GM04504 (cell line): ENCODE measurements around the gene GCLC.

ENCODE experiments used
- DNase-seq: peaks from one replicate; pipeline ENCODE4 v3.0.0-alpha.2; 2012; ENCODE audit warnings: low read depth

Gene GCLC

DNA sequence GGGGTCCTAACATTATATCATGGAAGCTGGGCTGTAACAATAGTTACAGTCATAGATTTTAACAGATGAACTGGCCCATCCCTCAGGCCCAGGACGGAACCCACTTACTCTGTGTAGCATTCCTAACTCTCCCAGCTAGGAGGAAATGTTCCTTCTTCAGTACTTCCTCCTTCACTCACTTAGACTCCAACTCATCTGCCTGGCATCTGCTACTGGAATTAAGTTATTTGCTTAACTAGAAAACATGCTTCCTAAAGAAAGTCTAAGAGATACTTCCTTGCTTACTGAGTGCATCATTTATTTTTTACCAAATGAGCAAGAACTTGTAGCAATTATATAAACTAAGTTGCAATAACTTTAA lies 20.5 kb downstream of the GCLC start:
- no peak for DNase-seq

DNA sequence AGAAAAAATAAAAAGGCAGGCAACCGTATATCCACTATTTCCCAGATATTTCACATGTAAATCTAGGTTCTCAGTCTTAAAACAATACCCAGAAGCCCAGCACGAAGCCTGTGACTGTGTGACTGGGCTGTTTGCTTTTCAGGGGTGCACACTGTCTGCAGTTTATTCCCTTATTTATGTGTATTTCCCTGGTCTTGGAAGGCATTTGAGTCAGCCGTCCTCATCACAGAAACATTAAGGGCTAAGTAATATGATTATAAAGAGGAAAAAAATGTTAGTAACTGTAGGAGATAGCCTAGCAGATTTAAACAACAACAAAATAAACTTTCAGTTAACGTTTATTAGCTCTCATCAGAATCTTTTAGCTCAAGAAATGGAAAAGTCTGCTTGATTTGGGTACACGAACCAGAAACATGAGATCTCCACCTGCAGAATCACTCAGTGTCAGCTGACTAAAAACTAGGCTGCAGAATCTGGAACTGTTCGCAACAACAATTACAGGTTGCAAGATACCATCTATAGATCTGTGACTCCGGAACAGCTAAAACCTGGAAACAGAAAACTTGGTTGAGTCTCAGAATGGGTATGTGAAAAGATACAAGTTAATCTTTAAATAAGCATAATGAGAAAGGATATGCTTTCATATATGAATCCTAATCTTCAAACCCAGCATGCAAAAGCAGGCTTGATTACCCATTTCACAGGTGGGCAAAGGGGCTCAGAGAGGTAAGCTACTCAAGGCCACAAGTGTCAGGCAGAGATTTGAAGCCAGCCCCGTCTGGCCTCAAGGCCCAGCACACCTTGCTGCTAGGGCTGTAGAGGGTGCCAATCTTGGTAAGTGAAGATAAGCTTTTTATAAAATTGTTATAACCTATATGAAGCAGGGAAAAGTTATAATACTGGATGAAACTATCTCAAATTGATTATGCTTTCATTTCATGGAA lies 21.1 kb downstream of the GCLC start:
- no peak for DNase-seq

DNA sequence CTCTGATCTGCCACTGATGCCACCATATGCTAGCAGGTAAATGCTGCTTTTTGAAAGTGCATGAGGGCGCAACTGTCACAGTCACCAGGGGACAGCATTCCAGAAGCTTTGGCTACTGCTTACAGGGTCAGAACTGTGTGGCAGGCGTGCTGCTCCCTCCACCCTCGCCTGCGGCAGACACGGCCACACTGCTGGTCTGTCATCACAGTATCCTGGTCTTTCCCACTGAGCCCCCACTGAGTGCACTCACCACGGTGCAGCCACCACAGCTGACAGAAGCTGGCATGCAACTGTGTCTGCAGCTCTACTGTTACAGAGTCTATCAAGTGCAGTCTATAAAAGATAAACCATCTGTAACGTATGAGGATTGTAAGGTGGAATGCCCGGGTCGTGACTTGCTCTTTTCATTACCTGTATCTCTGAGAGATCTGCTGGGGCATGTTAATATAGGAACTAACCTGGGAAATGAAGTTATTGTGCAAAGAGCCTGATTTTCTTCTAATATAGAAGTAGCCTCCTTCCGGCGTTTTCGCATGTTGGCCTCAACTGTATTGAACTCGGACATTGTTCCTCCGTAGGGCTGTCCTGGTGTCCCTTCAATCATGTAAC lies 24.5 kb downstream of the GCLC start:
- DNase-seq, result no peak

DNA sequence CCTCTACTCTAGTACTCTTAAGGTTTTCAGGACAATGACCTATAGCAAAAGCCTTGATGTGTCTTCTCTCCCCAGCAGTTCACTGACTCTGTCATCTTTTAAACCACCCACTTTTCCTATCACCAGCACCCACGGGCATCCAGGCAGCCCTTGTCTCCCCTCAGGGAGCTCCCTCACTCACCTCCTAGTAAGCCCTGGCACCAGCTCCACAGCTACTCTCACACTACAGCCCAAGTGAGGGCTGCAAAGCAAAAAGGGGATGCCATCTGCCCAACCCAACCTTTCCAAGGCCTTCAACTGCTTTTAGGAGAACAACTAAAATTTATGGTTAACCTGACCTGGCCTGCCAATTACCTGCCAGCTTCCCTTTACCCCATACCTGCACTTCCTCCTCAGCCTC lies 26.0 kb downstream of the GCLC start:
- DNase-seq, result no peak

DNA sequence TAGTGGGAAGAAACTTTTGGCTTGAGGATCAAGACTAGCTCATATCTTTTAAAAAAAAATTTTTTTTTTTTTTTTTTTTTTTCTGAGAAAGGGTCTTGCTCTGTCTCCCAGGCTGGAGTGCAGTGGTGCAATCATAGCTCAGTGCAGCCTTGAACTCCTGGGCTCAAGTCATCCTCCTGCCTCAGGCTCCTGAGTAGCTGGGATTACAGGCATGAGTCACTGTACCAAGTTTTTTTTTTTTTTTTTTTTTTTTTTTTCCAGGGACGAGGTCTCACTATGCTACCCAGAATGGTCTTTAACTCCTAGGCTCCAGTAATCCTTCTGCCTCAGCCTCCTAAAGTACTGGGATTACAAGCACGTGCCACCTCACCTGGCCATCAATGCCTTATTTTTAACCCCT lies 27.9 kb downstream of the GCLC start:
- DNase-seq, result no peak

DNA sequence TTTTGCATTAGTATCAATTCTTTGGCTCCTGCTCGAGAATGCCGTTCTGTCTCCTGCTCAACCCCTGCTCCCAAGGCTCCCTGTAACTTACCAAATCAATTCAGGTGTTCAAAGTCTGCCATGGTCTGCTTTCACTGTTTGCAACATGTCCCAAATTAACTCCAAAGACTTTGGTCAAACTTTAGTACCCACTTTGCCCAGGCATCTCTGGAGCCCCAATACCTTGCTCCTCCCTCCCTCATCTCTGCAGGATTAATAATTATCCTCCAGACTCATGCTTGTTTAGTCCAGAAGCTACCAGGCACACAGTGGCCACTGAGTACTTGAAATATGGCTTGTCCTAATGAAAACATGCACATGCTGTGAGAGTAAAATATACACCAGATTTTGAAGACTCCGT lies 30.2 kb downstream of the GCLC start:
- DNase-seq, result no peak

DNA sequence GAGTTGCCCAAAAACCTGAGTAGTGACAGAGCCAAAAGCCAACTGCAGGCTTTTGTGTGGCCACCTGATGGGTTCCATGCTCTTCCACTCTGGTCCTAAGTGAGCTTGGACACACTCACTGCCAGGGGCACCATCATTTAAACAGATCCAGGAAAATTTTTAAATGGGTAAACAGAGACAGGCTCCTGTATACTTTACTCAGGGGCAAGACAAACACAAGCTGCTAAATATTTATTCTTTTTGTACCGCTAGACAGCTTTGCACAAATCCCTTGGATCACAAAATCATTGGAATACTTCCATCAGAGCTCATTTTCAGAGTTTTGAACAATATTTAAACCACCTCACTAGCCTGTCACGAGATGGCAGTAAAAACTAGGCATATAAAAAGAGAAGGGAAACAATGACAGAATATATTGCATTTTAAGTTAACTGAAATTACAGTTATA lies 31.4 kb downstream of the GCLC start:
- no peak for DNase-seq

DNA sequence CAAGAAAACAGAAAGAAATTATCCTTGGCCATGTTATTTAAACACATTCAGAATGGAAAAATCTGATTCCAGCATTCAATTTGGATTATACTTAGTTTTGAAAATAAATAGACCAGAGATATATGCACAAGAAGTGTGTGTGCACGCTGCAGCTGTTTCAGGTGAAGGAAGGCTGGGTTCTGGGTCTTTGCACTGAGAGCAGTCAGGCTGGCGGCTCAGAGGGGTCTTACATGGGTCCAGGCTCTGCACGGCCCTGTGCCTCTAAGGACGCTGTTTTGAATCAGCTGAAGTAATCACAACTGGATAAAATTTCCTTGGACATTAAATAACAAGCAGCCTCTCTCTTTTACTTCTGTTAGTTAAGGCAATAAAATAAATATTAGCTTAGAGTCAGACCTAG lies 31.8 kb downstream of the GCLC start:
- DNase-seq, result no peak

DNA sequence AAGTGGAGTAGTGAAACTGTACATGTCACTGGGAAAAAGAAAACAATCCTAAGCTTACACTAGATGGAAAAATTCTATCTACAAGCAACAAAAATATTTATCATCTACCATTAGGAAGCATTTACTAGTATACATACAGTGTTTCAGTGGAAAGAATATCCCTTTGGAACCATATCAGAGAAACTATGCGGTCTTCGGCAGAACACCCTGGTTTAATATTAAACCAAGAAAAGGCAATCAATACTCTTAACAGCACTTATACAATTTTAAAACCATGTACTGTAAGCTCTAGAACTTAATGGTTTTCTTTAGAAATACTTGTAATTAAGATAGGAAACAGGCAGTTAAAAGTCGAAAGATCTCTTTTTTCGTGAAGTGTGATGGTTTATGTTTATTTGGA lies 32.3 kb downstream of the GCLC start:
- no peak for DNase-seq

DNA sequence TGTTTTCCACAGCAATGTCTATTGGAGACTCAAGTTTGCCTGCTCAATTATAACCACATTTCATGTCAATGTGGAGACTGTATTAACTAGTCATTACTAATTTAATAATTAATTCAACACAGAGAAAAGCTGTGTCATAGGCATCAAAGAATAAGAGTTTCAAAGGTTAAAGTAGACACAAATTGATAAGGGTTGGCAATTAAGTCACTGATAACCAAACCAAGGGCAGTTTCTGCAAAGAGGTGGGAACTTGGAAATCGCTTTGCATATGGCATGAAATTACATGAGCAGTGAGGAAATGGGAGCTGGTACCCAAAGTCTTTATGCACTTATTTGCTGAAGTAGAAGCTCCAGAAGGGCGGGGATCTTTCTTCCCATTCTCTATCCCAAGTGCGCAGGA lies 34.2 kb downstream of the GCLC start:
- DNase-seq, result no peak

DNA sequence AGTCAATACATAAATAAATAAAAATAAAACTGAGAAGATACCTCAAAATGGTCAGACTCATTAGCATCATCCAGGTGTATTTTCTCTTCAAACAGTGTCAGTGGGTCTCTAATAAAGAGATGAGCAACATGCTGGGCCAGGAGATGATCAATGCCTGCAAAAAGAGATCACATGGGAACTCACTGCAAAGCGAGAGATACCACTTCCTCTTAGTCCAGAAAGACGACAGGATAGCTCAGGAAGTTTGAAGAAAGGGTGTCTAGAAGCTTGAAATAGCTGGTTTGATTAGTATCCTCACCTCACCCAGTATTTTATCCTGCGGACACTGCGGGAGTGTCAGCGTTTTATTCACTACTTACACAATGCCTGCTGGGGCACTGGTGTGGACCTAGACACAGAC lies 38.0 kb downstream of the GCLC start:
- no peak for DNase-seq

DNA sequence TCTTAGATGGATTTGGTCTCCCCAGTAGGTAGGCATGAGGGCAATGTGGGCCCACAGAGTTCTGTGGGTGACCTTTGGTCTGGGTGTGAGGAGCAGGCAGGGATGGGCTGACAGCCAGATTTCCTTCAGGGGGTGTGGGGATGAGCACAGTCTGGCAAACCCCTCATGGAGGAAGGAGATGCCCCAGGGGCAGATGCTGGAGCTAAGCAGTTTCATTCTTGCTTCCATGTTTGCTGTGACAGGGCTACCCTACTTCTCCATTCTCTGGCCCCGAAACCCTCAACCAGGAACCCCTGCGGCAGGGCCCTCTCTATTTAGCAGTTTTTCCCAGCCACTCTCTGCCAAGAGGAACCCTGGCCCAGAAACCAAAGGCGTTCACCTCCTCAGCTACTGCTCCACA lies 40.4 kb downstream of the GCLC start:
- no peak for DNase-seq

DNA sequence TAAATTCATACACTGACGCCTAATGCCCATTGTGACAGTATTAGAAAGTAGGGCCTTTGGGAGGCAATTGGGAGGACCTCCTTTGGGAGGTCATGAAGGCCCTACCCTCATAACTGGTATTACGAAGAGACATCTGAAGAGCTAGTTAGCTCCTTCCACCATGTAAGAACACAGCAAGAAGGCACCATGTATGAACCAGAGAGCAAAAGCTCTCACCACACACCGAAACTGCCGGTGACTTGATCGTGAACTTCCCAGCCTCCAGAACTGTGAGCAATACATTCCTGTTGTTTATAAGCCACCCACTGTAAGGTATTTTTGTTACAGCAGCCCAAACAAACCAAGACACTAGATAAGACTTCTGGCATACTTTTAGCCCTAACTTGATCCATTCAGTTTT lies 41.8 kb downstream of the GCLC start:
- DNase-seq, result no peak

DNA sequence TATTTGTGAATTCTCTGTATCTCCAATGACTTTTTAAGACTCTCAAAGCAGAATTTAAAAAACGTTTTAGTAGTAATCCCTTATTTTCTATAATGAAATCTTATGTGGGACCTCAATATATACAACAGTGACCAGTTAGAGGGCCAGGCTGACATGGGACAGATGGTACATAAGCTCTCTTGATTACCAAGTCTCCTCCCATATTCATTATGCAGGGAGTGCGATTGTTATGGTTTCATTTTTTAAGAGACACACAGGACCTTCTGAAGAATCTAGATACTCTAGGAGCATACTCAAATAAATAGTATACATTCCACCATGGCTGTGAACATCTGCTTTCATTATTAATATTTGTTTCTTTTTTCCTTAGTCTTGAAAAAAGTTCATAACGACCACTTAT lies 43.5 kb downstream of the GCLC start:
- DNase-seq, result no peak

DNA sequence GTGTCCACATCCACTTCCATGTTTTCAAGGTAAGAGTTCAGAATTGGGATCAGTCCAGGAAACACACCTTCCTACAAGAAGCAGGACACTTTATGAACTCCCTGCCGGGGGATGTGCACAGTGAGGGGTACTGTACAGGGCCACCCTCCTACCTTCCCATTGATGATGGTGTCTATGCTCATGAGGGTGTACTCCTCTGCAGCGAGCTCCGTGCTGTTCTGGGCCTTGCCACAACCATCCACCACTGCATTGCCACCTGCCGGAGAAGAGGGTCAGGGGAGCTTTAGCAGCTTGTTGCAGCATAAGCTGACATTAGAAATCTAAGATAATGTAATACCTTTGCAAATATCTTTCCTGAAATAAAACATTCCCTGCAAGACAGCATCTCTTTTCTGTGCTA lies 44.8 kb downstream of the GCLC start:
- DNase-seq, result no peak

DNA sequence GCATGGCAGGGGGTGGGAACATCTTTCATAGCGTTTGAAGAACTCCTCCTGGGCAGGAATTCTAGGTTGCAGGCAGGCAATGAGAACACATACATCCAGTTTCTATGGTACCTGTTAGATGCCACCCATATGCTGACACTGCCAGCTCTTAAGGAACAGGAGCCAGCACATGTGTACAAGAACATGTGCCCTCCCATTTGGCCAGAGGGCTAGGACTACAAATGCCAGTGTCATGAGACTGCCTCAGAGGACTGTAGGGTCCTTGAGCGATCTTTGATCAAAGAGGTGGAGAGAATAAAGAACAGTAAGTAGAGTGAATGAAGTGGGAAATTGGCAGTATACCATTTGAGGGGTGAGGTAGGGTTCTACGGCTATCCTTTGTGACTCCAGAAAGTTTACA lies 45.8 kb downstream of the GCLC start:
- DNase-seq, result no peak

DNA sequence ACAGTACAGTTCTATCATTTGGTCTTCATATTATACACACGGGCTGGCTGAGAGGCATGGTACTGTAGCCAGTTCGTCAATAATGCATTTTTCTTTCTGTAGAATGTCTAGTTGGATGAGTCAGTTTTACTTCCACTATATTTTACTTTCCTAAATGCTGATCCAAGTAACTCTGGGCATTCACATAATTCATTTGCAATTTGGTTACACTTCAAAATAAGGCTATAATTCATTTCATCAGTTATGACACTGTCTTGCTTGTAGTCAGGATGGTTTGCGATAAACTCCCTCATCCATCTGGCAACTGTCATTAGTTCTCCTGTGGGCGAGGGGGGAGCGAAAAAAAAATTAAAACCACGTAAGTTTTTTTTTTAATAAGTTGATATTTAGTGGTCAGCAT lies 46.3 kb downstream of the GCLC start:
- no peak for DNase-seq

DNA sequence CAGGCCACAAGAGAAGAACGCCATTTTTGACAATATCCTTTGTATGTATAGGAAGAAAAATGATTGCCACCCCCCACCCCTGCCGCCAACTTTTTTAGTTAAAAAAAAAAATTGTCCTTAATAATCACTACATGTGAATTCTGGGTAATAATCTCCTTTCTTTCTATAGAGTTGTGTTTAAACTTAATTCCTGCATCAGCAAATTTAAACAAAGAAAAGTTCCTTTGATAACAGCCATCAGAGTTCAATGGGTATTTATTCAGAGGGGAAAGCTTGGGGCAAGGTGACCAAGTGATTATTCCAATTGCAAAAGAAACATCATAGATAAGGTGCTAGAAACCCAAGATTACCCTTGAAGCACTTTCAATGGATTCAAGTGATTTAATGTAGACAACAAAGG lies 47.0 kb downstream of the GCLC start:
- no peak for DNase-seq

DNA sequence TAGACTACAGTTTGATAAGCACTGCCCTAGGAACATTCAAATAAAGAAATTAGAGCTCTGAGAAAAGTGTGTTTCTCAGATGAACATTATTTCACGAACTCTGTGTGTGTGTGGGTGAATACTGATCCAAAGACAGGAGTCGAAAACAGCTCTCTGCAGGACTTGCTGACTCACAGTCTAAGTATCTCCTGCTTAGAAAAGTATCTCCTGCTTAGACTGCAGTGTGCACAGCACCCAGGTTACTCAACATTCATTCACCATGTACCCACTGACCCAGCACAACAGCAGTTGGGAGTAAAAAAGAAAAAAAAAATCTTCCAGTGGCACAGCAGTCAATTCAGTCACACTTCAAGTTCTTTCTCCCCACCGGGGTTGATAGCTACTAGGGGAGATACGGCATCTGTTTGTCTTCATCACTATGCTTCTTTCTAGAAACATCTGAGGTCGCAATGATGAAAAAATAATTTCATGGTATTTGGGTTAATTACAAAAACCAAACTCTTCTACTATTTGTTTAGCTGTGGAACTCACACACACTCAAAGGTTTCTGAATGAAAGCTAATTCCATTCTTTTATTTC lies 48.0 kb downstream of the GCLC start:
- peak; percentile 54 for DNase-seq

DNA sequence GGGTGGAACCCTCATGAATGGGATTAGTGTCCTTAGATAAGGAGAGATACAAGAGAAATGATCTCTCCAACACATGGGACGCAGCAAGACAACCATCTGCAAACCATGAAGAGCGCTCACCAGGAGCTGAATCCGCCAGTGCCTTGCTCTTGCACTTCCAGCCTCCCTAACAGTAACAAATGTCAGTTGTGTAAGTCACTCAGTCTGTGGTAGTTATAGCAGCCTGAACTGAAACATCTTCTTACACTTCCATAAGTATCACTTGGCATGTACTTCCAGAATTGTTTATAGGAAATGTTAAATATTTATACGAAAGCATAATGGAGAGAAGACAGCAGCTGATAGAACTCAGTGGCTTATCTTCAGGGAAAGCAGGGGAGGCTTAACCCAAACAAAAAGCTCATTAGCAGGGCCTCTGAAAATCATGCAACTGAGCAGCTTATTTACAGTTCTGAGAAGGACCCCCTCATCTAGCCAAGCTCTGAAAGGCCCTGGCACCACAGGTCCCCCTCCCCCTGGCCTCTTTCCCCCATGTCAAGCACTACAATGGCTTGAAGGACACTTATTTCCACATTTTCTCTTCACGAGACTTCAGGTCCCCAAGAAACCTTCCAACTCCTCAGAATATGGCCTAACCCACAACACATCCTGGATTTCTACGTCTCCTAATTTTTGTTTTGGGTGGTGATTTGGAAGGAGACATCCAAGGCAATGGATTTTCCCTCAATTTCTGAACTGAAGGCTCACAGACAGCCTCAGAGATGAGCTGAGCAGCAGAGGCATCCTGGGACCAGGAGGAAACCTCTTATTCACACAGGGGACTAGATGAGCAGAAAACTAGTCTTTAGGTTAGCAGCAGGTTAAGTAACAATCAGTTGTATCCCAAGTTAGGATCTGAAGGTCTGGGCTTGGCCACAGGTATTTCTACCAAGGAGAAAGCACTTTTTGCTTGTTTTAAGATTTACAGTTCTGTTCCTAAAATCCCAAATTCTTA lies 49.1 kb downstream of the GCLC start:
- DNase-seq, result no peak

DNA sequence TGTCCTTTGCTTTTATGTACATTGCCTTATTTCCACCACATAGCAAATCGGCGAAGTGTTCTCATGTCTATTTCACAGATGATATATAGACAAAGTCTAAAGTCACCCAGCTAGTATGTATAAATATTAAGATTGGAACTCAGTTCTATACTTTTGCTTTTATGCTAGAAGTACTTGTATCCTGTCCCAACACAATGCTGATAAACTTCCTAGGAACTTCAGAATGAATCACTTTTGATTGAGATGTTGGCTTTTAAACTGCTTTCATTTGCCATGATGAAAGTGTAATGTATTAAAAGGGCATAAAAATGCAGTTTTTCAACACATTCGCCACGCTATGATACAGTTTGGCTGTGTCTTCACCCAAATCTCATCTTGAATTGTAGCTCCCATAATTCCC lies 50.8 kb downstream of the GCLC start:
- DNase-seq, result no peak

DNA sequence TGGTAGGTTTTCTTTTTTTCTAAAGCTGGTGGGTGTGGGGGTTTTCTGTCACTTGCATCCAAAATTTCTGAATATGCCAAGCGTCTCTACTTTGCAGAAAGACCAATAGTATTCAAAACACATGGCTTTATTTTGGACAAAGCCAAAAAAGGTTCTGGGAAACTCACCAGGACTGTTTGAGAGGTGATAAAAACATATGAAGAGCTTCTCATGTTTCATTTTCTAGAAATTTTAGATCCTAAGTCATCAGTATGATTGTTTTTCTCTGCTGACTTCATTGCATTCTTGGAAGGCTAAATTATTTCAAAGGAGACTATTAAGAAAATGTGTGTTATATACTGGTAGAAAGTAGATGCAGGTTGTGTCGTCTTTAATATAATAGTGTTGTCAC lies 51.3 kb downstream of the GCLC start:
- no peak for DNase-seq
